Kidney (tissue), 14 donors: Measurements from ENCODE around the gene NEURL1. TPM values are rescaled to one million over a fixed set of nuclear protein-coding genes. Genes with fewer than 3 reads are reported as not detected.

Experiments
- DNase-seq, 5 donors: peaks; one replicate each; pipeline ENCODE4 v3.0.0-alpha.2; 2013 to 2020
- FAIRE-seq: peaks from 2 replicates; lab custom pipeline; 2012; peaks lifted over from hg19 to GRCh38; lab: Jason Lieb, UNC
- H3K27ac ChIP-seq, 2 donors: one replicate each; pipeline ENCODE4 v1.7.0; 2013; ENCODE audit warnings: low read depth in 2 of 2, low read length in 2 of 2, inconsistent platforms in 1 of 2
- H3K27me3 ChIP-seq: one replicate; pipeline ENCODE4 v1.7.1; 2013; ENCODE audit warnings: low read length, inconsistent platforms; ENCODE audit not compliant: control insufficient read depth, insufficient read depth
- H3K36me3 ChIP-seq, 3 donors: one replicate each; pipeline versions ENCODE4 v1.7.0 to v1.7.1; 2013; ENCODE audit warnings: low read length in 3 of 3, control low read depth in 1 of 3, inconsistent platforms in 1 of 3; ENCODE audit not compliant: insufficient read depth in 3 of 3, control insufficient read depth in 2 of 3
- H3K4me1 ChIP-seq, 3 donors: one replicate each; pipeline versions ENCODE4 v1.7.0 to v1.7.1; 2013; ENCODE audit warnings: low read length in 3 of 3, inconsistent platforms in 1 of 3, low read depth in 1 of 3; ENCODE audit not compliant: control insufficient read depth in 2 of 3, insufficient read depth in 2 of 3
- H3K4me3 ChIP-seq, 3 donors: one replicate each; pipeline versions ENCODE4 v1.7.0 to v1.8.1; 2013; ENCODE audit warnings: low read length in 3 of 3, control low read depth in 1 of 3, inconsistent platforms in 1 of 3
- H3K9ac ChIP-seq, 3 donors: one replicate each; pipeline versions ENCODE4 v1.7.0 to v1.7.1; 2013; ENCODE audit warnings: low read length in 3 of 3, control low read depth in 1 of 3, inconsistent platforms in 1 of 3
- H3K9me3 ChIP-seq, 3 donors: one replicate each; pipeline versions ENCODE4 v1.7.0 to v1.7.1; 2013; ENCODE audit warnings: low read length in 3 of 3, control low read depth in 1 of 3, inconsistent platforms in 1 of 3; ENCODE audit not compliant: control insufficient read depth in 2 of 3, insufficient read depth in 1 of 3
- intact Hi-C: fragments of 100-400 bp; cut with DNase I; formaldehyde crosslinking; loops from one replicate; pipeline ENCODE4 v1.11.1; 2022
- polyA plus RNA-seq: library from polyadenylated mRNA; stranded (reverse); fragments of 350-450 nt; fragmentation: Illumina TruSeq; extraction: RNeasy Lipid Tissue Mini Kit (QIAGEN cat#74804); gene quantifications from one replicate; pipeline ENCODE4 v1.2.3, GENCODE V29; 2014; ENCODE audit warnings: low read depth, low replicate concordance; ENCODE audit not compliant: insufficient read depth
- total RNA-seq: library from RNA; stranded (reverse); fragmentation: NEBNext Ultra II Directional; extraction: Animal tissue kit (Norgen Biotek cat#: 25700); gene quantifications from one replicate; pipeline ENCODE4 v1.2.1, GENCODE V29; 2021
- TF ChIP-seq, protein P1 (sequence below): IDR thresholded peaks from 3 replicates; pipeline ENCODE4 v1.5.1; 2012; ENCODE audit warnings: mild to moderate bottlenecking, moderate library complexity, borderline replicate concordance; ENCODE audit not compliant: insufficient read depth; ENCODE audit errors: extremely low read depth
- donor health status: control.
- donor health status: control.
- donor health status: control.
- donor health status: control.
- donor health status: control.
- donor health status: DM: yes; HTN: yes; CAD: no.
- donor health status: Normal renal cell carcinoma (clear cell type).

The NEURL1 gene
- total and polyA plus RNA-seq, 2 donors from 2014 or later = 1.2 TPM

DNA sequence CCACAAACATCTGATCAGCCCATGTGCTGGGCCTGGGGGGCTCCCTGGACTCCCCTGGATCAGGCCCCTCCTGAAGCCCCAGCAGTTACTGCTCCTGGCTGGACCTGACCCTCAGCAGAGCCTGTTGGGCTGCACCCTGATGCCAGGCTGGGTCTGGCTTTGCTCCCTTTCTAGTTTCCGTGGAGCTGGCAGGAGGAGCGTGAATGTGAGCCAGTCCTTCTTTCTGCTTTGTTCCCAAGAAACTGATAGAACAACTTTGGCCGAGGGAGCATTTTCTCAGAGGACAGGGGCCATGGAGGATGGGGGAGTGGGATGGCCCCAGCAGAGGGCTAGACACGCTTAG lies 128.2 kb downstream of the NEURL1 start:
- peaks cover 2 to 18% (median 9%) of the 10 kb centered on the region in 3 donors for H3K36me3 ChIP-seq
- FAIRE-seq (no peak), DNase-seq (no peak)
- H3K27me3 ChIP-seq = no peaks in the 10 kb centered on the region
- intact Hi-C loops = no loop called here
- H3K9me3 ChIP-seq = no peaks in the 10 kb centered on the region
- no peak overlapping the region for H3K27ac ChIP-seq
- no peak overlapping the region for H3K9ac ChIP-seq
- H3K4me3 ChIP-seq = no peak overlapping the region
- peaks cover 0 to 25% (median 0%) of the 10 kb centered on the region in 3 donors for H3K4me1 ChIP-seq
- TF ChIP-seq, protein P1, sequence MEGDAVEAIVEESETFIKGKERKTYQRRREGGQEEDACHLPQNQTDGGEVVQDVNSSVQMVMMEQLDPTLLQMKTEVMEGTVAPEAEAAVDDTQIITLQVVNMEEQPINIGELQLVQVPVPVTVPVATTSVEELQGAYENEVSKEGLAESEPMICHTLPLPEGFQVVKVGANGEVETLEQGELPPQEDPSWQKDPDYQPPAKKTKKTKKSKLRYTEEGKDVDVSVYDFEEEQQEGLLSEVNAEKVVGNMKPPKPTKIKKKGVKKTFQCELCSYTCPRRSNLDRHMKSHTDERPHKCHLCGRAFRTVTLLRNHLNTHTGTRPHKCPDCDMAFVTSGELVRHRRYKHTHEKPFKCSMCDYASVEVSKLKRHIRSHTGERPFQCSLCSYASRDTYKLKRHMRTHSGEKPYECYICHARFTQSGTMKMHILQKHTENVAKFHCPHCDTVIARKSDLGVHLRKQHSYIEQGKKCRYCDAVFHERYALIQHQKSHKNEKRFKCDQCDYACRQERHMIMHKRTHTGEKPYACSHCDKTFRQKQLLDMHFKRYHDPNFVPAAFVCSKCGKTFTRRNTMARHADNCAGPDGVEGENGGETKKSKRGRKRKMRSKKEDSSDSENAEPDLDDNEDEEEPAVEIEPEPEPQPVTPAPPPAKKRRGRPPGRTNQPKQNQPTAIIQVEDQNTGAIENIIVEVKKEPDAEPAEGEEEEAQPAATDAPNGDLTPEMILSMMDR = no peak

DNA sequence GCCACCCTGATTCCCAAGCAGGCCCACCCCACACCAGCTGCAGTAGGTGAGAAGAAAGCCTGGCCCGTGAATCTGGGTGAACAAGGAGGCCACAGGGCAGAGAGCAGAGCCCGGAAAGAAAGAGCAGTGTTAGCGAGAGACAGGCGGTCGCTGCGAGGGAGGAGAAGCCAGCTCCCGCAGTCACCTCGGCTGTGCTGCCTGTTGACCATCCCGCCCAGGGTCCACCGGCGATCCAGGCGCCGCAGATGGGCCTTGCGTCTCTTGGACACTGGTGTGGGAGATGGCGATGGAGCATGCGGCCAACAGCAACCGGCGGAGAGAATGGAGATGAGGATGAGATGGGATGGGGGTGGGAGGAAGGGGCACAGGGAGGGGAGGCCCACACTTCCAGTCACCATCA lies 128.8 kb downstream of the NEURL1 start:
- no peak overlapping the region for H3K9ac ChIP-seq

DNA sequence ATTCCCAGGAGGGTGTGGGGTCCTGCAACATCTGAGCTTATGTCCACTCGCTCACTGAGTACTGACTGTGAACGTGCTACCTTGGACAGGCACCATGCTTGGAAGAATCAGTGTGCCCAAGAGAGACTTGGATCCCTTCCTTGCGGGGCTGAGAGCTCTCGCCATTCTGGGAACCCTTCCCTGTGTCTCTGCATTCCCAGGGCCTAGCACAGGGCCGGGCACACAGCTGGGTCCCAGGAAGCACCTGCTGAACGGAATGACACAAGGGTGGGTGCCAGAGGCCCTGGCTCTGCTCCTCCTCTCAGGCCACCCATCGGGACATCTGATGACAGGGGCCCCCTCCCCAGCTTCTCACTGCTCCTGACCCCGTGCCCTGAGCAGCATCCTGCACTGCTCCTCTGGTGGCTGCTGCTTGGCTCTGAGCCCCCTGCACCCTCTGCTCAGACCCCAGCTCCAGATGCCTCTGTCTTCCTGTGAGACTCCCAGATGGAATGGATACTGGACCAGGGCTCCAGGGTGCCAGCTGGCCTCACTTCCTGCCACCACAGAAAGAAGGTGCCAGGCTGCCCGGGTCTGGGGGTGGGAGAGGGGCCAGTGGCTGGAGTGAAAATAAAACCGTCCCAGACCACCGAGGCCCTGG lies 129.6 kb downstream of the NEURL1 start:
- H3K4me1 ChIP-seq = peaks cover 0 to 18% (median 0%) of the 10 kb centered on the region in 3 donors
- H3K4me3 ChIP-seq = no peak overlapping the region
- no peaks in the 10 kb centered on the region for H3K9me3 ChIP-seq
- H3K27ac ChIP-seq = no peak overlapping the region
- DNase-seq (no peak), FAIRE-seq (no peak)
- H3K27me3 ChIP-seq = no peaks in the 10 kb centered on the region
- intact Hi-C loops = no loop called here
- TF ChIP-seq, protein P1 = no peak
- peaks cover 2 to 18% (median 11%) of the 10 kb centered on the region in 3 donors for H3K36me3 ChIP-seq
- H3K9ac ChIP-seq = no peak overlapping the region

More for the DNA sequence above, 128.8 kb downstream of the NEURL1 start:
- no peak overlapping the region for H3K4me3 ChIP-seq
- H3K27me3 ChIP-seq = no peaks in the 10 kb centered on the region
- H3K36me3 ChIP-seq = peaks cover 2 to 18% (median 9%) of the 10 kb centered on the region in 3 donors
- peaks cover 0 to 20% (median 0%) of the 10 kb centered on the region in 3 donors for H3K4me1 ChIP-seq
- H3K27ac ChIP-seq = no peak overlapping the region
- intact Hi-C loops = no loop called here
- FAIRE-seq (no peak), DNase-seq (no peak)
- TF ChIP-seq, protein P1 = no peak
- H3K9me3 ChIP-seq = no peaks in the 10 kb centered on the region
